IMR-90 (cell line): ENCODE results near the gene CYSTM1. TPM values are rescaled to one million over a fixed set of nuclear protein-coding genes. Genes with fewer than 3 reads are reported as not detected.

Source experiments
- ATAC-seq: fragments of 200-7000 bp; cut with Tn5 transposase; 2 replicates; pipeline ENCODE4 v1.9.1; 2020; ENCODE audit warnings: low read depth, mild to moderate bottlenecking, moderate library complexity
- BruUV-seq: library from RNA; stranded (reverse); fragments of 400-500 nt; replicated peaks from 2 replicates; lab custom pipeline; 2021; lab: Mats Ljungman, UMichigan
- CTCF ChIA-PET: fragments of 300-600 bp; formaldehyde crosslinking; extraction: SDS; loops from one replicate; lab custom pipeline; 2021; ENCODE audit warnings: antibody characterized with exemption; lab: Yijun Ruan, JAX
- POLR2A ChIA-PET: fragments of 300-600 bp; sonication (Branson Sonifier 250); formaldehyde crosslinking; loops from one replicate; lab custom pipeline; 2022; ENCODE audit warnings: antibody characterized with exemption; ENCODE audit not compliant: unreplicated experiment; lab: Charles Lee
- DNase-seq: peaks from one replicate; pipeline ENCODE4 v3.0.0; 2013
- H2AFZ ChIP-seq: replicated peaks from 2 replicates; pipeline ENCODE3; 2013; ENCODE audit warnings: low read length, mild to moderate bottlenecking; ENCODE audit not compliant: poor library complexity
- H2AK5ac ChIP-seq: 2 replicates; pipeline ENCODE4 v1.6.1; 2013; ENCODE audit warnings: low read depth, low read length, inconsistent platforms
- H2AK9ac ChIP-seq: replicated peaks from 2 replicates; pipeline ENCODE3; 2013; ENCODE audit warnings: mild to moderate bottlenecking, low read depth, low read length, moderate library complexity; ENCODE audit not compliant: poor library complexity
- H2BK120ac ChIP-seq: 2 replicates; pipeline ENCODE4 v1.6.1; 2013; ENCODE audit warnings: low read depth, low read length, inconsistent platforms
- H2BK15ac ChIP-seq: 3 replicates; pipeline ENCODE4 v1.6.1; 2013; ENCODE audit warnings: low read depth, low read length, inconsistent platforms
- H2BK20ac ChIP-seq: 2 replicates; pipeline ENCODE4 v1.6.1; 2013; ENCODE audit warnings: low read depth, mild to moderate bottlenecking, inconsistent platforms, low read length, moderate library complexity
- H2BK5ac ChIP-seq: 2 replicates; pipeline ENCODE4 v1.6.1; 2013; ENCODE audit warnings: mild to moderate bottlenecking, low read depth, low read length, inconsistent platforms; ENCODE audit not compliant: poor library complexity, severe bottlenecking
- H3K14ac ChIP-seq: replicated peaks from 2 replicates; pipeline ENCODE4 v1.6.1; 2013; ENCODE audit warnings: low read depth, low read length, inconsistent platforms
- H3K18ac ChIP-seq: 2 replicates; pipeline ENCODE4 v1.6.1; 2013; ENCODE audit warnings: low read depth, low read length, control low read depth
- H3K23ac ChIP-seq: 2 replicates; pipeline ENCODE4 v1.6.1; 2013; ENCODE audit warnings: low read depth, low read length, inconsistent platforms
- H3K27ac ChIP-seq: 2 replicates; pipeline ENCODE4 v1.5.1; 2013; ENCODE audit warnings: mild to moderate bottlenecking, control low read depth, low read length; ENCODE audit not compliant: insufficient read depth
- H3K27me3 ChIP-seq: 2 replicates; pipeline ENCODE4 v1.6.1; 2013; ENCODE audit warnings: low read length; ENCODE audit not compliant: control insufficient read depth, insufficient read depth
- H3K36me3 ChIP-seq: 2 replicates; pipeline ENCODE4 v1.6.1; 2013; ENCODE audit warnings: low read length, mixed read lengths; ENCODE audit not compliant: control insufficient read depth, insufficient read depth
- H3K4ac ChIP-seq: 2 replicates; pipeline ENCODE4 v1.6.1; 2013; ENCODE audit warnings: low read depth, low read length, inconsistent platforms
- H3K4me1 ChIP-seq: 2 replicates; pipeline ENCODE4 v1.6.1; 2013; ENCODE audit warnings: low read length, mixed read lengths; ENCODE audit not compliant: control insufficient read depth, insufficient read depth
- H3K4me2 ChIP-seq: 2 replicates; pipeline ENCODE4 v1.6.1; 2013; ENCODE audit warnings: low read depth, mild to moderate bottlenecking, control low read depth, low read length, moderate library complexity
- H3K4me3 ChIP-seq: 2 replicates; pipeline ENCODE4 v1.5.1; 2013; ENCODE audit warnings: low read depth, mild to moderate bottlenecking, control low read depth, low read length, moderate library complexity; ENCODE audit not compliant: insufficient read depth
- H3K56ac ChIP-seq: 2 replicates; pipeline ENCODE4 v1.6.1; 2013; ENCODE audit warnings: low read length, inconsistent platforms; ENCODE audit not compliant: insufficient read depth; ENCODE audit errors: extremely low read depth
- H3K79me1 ChIP-seq, 2 experiments: 2 replicates each; pipeline ENCODE4 v1.6.1; 2013; ENCODE audit warnings: low read length in 2 of 2, inconsistent platforms in 1 of 2, low read depth in 1 of 2
- H3K9ac ChIP-seq: 2 replicates; pipeline ENCODE4 v1.6.1; 2013; ENCODE audit warnings: low read depth, low read length, control low read depth
- H3K9me1 ChIP-seq: 2 replicates; pipeline ENCODE4 v1.6.1; 2013; ENCODE audit warnings: low read length, inconsistent platforms; ENCODE audit not compliant: insufficient read depth
- H3K9me3 ChIP-seq: 2 replicates; pipeline ENCODE4 v1.6.1; 2013; ENCODE audit warnings: low read length; ENCODE audit not compliant: control insufficient read depth, insufficient read depth
- H4K20me1 ChIP-seq: 2 replicates; pipeline ENCODE4 v1.6.1; 2013; ENCODE audit warnings: low read length, inconsistent platforms; ENCODE audit not compliant: insufficient read depth
- H4K5ac ChIP-seq: 2 replicates; pipeline ENCODE4 v1.6.1; 2013; ENCODE audit warnings: mild to moderate bottlenecking, low read depth, low read length, control low read depth
- H4K8ac ChIP-seq, 2 experiments: 2 replicates each; pipeline ENCODE4 v1.6.1; 2013; ENCODE audit warnings: low read depth in 2 of 2, low read length in 2 of 2, control low read depth in 1 of 2, inconsistent platforms in 1 of 2
- H4K91ac ChIP-seq: 2 replicates; pipeline ENCODE4 v1.6.1; 2013; ENCODE audit warnings: low read depth, low read length, inconsistent platforms; ENCODE audit not compliant: insufficient read depth
- FOS ChIP-seq: fragments of 150-350 bp; IDR thresholded peaks from 2 replicates; pipeline ENCODE4 v1.6.1; 2016; ENCODE audit warnings: low read depth, low read length
- MAZ ChIP-seq: IDR thresholded peaks from 2 replicates; pipeline ENCODE4 v1.6.1; 2012; ENCODE audit warnings: low read depth, mild to moderate bottlenecking, low read length, improper control_type of control experiment, moderate library complexity, borderline replicate concordance
- RFX5 ChIP-seq: IDR thresholded peaks from 2 replicates; pipeline ENCODE4 v1.8.0; 2012; ENCODE audit warnings: low read depth, mild to moderate bottlenecking, low read length, moderate library complexity
- WGBS, 2 experiments: methylation state at CpG; one replicate each; pipeline versions ENCODE4 v1.1.5 to v1.1.7; 2013; ENCODE audit warnings: missing lambda C conversion rate in 2 of 2; ENCODE audit not compliant: insufficient read length in 1 of 2; ENCODE audit errors: extremely low coverage in 2 of 2; 5-methylcytosine and 5-hydroxymethylcytosine counted together
- dilution Hi-C: fragments of 300-500 bp; cut with HindIII; formaldehyde crosslinking; loops from one replicate; pipeline ENCODE4 v1.14.3; 2018; ENCODE audit warnings: low sequenced_read_pairs; ENCODE audit not compliant: unreplicated experiment
- in situ Hi-C: fragments of 300-500 bp; cut with MboI; formaldehyde crosslinking; loops from 3 replicates; pipeline ENCODE4 v1.14.3; 2019; ENCODE audit warnings: low sequenced_read_pairs, inconsistent platforms, mixed read lengths
- intact Hi-C: fragments of 100-400 bp; cut with micrococcal nuclease; formaldehyde crosslinking; loops from 2 replicates; pipeline ENCODE4 v1.10.0; 2022
- polyA plus RNA-seq, 3 experiments: library from polyadenylated mRNA; depleted of rRNA; stranded (reverse); fragments of >200 nt; gene quantifications; 2 replicates each; pipeline ENCODE4 v1.2.3, GENCODE V29; 2012; ENCODE audit warnings: low replicate concordance in 1 of 3
- total RNA-seq: library from RNA; depleted of rRNA; stranded (reverse); fragments of >200 nt; gene quantifications from 2 replicates; pipeline ENCODE4 v1.2.3, GENCODE V29; 2012
- TF ChIP-seq, protein P1 (sequence below): fragments of 150-350 bp; IDR thresholded peaks from 2 replicates; pipeline ENCODE4 v1.6.1; 2016; ENCODE audit warnings: low read depth, mild to moderate bottlenecking, low read length, moderate library complexity, borderline replicate concordance

The CYSTM1 gene
- total and polyA plus RNA-seq, 2 of the 4 experiments (the other 2 are of a cell fraction): 7.3 to 15.0 TPM

DNA sequence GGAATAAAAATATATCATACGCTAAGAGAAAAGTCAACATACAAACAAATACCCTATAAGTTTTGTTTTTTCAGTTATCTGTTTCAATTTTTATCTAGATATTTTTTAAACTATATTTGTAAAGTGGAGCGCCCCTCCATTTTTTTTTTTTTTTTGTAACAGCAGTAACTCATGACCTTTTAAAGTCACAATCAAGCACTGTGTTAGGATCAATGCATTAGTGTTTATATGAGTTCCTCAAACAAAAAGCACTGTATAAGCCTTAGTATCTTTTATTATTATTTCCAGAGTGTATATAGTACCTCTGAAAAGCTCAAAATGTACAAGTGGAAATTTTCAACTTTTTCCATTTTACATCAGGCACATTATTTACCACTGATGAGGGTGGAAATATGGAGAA, 107.3 kb downstream of the CYSTM1 start:
- H3K9me1 ChIP-seq: no peaks in the 10 kb centered on the region; the same call in 1 of the 2 replicates
- BruUV-seq: no TSS peak
- H3K9me3 ChIP-seq: no peaks in the 10 kb centered on the region
- no peak overlapping the region for H2AK9ac ChIP-seq
- no peak overlapping the region for H3K4ac ChIP-seq
- H3K27me3 ChIP-seq: no peaks in the 10 kb centered on the region
- no peak overlapping the region for H2BK20ac ChIP-seq
- H2BK15ac ChIP-seq: no peak overlapping the region
- H3K14ac ChIP-seq: no peak overlapping the region
- TF ChIP-seq, protein P1, sequence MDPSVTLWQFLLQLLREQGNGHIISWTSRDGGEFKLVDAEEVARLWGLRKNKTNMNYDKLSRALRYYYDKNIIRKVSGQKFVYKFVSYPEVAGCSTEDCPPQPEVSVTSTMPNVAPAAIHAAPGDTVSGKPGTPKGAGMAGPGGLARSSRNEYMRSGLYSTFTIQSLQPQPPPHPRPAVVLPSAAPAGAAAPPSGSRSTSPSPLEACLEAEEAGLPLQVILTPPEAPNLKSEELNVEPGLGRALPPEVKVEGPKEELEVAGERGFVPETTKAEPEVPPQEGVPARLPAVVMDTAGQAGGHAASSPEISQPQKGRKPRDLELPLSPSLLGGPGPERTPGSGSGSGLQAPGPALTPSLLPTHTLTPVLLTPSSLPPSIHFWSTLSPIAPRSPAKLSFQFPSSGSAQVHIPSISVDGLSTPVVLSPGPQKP: no peak
- TF ChIP-seq FOS (no peak), RFX5 (no peak), MAZ (no peak)
- ChIA-PET POLR2A (no interaction called here), CTCF (no interaction called here)
- no CpG with 5 or more reads among the region's 2 CpGs for WGBS, 2 experiments
- no peak overlapping the region for H2AK5ac ChIP-seq
- H4K5ac ChIP-seq: no peak overlapping the region
- peaks cover 13% of the 10 kb centered on the region; the same call in 1 of the 2 replicates for H4K20me1 ChIP-seq
- H4K91ac ChIP-seq: no peak overlapping the region
- ATAC-seq: no peak
- no peaks in the 10 kb centered on the region for H3K4me1 ChIP-seq
- no peak overlapping the region for H3K18ac ChIP-seq
- in situ Hi-C loops (no loop called here), intact Hi-C loops (no loop called here), dilution Hi-C loops (no loop called here)
- H4K8ac ChIP-seq: no peak overlapping the region
- peaks cover 26 to 40% of the 10 kb centered on the region in 2 experiments for H3K79me1 ChIP-seq
- H2BK5ac ChIP-seq: no peak overlapping the region
- H3K27ac ChIP-seq: no peak overlapping the region
- no peak overlapping the region for H3K56ac ChIP-seq
- H3K4me2 ChIP-seq: no peak overlapping the region
- no peak overlapping the region for H2BK120ac ChIP-seq
- H3K23ac ChIP-seq: no peak overlapping the region
- peaks cover 7% of the 10 kb centered on the region; the same call in 1 of the 2 replicates for H3K36me3 ChIP-seq
- no peak for DNase-seq
- no peak overlapping the region for H2AFZ ChIP-seq
- no peak overlapping the region for H3K9ac ChIP-seq
- no peak overlapping the region for H3K4me3 ChIP-seq
